Activated T-cell treated with anti-CD3 and anti-CD28 coated beads for 4 hours (primary cell): Measurements from ENCODE around the gene SMC2.

Source experiments
- DNase-seq: peaks from one replicate; pipeline ENCODE4 v3.0.0-alpha.2; 2020

SMC2 gene

DNA sequence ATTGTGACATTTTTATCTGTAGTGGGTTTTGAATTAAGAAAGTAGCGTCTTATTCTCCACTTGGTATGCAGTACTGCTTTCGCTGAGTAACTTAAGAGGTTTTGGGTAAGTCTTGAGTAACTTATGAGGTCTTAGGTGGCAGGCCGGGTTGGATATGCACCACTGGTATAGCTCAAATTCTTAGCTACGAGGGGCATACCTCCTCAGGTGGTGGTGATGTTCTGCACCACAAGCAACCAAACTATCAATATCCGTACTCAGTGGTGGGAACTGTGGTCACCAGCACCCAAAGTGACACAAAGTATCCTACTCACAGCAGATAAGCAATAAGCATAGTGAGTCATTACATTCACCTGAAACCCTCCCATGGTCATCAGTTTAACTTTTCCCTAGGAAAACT lies 13.7 kb downstream of the SMC2 start:
- DNase-seq: no peak

DNA sequence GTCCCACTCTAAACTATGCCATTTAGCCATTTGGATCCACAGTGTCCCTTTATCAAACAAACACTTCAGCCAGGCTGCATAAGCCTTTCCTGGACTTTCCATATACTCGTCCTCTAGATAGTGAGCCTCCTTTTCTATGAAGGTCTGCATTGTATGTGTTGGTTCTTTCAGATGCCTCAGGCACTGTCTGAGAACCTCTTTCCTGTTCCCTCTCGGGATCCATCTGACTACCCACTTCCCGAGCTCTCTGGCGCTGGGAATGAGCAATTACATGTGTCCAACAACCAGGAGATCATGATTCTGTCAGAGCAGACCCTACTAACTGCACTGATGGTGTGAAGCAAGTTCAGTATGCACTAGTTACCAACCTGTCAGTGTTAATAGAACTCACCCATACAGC lies 14.2 kb downstream of the SMC2 start:
- DNase-seq: no peak

DNA sequence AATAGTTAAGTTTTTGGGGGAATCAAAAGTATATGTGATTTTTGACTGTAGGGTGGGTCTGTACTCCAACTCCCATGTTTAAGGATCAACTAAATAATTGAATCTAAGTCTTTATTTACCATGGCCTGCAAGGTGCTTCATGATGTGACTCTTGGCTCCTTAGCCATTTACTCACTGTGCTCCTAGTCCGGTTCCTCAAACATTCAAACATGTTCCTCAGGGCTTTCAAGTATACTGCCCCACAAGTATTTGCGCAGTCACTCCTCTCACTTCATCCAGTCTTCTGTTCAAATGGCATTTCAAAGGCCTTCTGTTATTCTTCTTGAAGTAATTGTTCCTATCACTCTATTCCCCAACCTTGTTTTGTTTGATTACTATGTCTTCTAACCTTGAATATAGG lies 16.4 kb downstream of the SMC2 start:
- DNase-seq: no peak

DNA sequence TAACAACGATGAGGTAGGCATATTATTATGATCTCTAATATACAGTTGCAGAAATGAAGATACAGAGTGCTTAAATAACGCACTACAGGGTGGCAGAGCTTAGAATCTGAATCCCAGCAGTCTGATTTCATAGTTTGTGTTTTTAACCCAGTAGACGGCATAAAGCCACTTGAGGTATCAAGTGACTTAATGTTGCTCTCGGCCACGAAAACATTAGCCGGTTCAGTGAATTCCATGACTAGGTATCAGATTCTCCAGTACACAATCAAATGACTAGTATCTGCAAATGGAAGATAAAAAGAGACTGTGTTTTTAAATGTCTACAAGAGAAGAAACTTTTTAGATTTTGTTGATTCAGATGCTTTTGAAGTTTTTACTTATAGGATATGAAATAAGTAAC lies 24.8 kb downstream of the SMC2 start:
- no peak for DNase-seq

DNA sequence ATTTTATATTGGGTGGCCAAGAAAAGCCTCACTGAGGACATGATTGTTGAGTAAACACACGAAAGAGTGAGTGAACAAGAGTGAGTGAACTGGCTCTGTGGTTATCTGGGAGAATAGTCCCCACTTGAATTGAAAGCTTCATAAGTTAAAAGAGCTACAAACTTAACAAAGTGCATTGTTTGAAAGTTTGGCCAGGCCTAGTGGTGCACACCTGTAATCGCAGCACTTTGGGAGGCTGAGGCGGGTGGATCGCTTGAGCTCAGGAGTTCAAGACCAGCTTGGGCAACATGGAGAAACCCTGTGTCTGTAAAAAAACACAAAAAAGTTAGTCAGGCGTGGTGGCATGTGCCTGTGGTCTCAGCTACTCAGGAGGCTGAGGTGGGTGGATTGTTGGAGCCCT lies 26.9 kb downstream of the SMC2 start:
- no peak for DNase-seq

DNA sequence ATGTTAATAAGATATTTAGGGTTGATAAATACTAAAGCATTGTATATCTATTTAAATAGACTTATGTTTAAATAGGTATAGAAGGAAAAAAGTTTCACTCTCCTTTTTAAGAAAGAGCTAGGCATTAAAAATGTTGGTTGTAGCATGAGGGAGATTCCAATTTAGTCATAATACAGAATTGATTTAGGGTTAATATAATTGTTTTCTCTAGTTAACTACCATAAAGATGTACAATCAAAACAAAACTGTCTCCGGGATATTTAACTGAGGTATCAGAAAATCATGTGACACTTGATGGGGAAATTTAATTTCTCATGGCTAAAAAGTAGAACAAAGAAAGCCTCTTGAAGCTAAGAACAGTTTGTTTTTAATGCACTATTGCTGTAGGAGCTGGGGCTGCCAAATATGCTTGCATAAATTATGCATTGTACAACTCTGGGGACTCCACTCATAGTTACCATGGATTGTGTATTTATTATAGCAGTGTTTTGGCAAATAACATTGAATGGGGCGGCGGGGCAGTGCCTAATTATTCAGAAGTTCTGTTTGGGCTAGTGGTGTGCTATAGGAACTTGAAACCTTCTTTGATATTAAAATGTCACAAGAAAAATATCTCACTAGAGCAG lies 44.2 kb downstream of the SMC2 start:
- no peak for DNase-seq

DNA sequence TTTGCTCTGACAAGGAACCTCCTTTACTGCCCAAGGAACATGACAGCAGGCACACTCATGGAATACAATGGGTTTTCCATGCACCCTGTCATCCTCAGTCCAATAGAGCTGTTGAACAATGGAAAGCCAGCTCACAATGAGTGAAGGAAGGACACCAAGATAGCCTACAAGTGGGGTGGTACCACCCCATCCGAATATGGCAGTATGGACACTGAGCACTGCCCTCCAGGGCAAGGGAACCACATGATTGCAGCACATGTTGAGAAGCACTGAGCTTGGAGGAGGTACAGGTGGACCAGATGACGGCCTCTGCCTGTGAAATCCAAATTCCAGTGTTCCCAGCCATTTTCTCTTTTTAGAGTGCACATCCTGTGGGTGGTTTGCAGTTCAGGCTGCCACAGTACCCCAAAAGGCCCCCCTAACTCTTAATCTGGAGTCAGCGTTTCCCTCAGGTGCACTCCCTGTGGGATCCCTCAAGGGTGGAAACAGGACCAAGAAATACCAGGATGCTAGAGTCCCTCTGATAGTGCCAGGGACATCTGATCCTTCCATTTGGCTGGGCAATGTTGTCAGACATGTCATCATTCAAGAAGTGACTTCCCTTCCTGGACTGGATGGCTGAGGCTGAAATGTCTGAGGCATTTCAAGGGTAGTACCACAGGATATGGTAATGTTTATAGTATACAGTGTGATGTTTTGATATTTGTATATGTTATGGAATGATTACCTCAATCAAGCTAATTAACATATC lies 48.9 kb downstream of the SMC2 start:
- no peak for DNase-seq

DNA sequence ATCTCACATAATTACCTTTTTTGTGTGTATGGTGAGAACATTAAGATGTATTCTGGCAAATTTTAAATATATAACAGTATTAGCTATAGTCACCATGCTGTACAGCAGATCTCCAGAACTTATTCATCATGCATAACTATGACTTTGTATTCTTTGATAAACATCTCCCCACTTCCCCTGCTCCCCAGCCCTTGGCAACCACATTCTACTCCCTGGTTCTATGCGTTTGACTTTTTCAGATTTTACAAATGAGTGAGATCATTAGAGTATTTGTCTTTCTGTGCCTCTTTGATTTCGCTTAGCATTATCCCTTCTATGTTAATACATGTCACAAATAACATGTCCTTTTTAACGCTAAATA lies 49.4 kb downstream of the SMC2 start:
- no peak for DNase-seq

DNA sequence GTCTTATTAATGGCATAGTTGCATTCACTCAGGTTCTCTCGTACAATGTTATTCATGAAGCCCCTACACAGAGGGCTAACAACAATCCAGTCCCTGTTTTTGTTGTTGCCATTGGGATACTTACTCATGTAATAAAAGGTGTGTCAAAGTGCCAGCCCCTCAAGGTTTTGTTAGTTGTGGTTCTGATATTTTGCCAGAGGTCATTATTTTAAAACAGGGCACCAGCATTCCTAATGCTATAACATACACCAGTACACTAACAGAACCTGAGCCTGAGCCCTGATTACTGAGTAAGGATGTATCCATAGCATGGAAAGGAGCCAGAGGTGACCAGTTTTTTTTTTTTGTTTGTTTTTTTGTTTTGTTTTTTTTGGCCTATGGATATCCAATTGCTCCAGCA lies 50.2 kb downstream of the SMC2 start:
- DNase-seq: no peak

DNA sequence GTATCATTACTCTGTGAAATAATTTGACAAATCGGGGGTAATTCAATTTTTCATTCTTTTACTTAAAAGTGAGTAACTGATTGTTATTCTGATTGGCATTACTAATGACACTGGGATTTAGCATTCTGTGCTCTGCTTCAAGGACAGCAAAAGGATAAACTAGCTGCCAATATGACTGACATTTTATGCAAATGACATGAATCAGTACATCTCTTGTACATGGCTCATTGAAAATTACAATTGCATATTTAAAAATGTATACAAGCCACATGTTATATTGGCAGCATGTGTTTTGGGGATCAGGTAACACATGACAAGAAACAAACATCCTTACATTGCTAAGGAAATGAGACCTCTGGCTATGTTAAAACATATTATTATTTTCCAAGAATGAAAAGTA lies 79.0 kb downstream of the SMC2 start:
- no peak for DNase-seq

DNA sequence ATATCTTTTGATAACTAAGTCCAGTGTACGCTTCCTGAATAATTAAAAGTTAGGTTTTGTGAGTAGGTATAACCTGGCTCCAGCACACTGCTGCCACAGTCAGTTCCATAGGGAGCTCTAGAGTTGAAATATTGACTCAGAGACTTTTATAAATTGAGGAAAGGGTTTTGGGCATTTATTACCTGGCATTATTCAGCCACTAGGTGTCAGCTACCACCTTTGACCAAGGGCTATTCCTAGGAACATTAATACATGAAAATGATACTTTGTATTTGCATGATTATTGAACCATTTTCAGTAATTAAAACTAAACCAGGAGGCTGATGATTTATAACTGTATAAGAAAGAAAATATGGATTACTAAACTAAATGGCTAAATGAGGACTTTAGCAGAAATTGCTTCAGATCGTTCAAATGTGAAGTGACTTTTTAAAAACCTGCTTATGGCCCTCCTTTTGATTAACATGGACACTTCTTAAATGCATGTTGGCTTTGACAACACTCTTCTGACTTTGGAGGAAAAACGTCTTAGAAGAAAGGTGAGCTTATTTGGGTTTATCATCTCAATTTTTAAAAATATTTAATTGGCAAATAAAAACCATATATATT lies 83.0 kb downstream of the SMC2 start:
- no peak for DNase-seq

DNA sequence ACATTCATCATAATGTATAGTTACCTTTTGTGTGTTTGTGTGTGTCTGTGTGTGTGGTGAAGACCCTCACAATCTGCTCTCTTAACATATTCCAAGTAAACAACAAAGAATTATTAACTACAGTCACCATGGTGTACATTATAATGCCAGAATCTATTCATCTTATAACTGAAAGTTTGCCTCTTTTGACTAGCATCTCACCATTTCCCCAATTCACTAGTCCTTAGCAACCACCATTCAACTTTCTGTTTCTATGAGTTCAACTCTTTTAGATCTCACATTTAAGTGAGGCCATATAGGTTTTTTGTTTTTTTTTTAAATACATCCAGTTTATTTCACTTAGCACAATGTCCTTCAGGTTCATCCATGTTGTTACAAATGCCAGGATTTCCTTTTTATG lies 83.6 kb downstream of the SMC2 start:
- no peak for DNase-seq
